ENCODE data around the gene SLC4A7.

SLC4A7 gene

GRCh38 chr3:27391796-27392195 is 92.4 kb downstream of the SLC4A7 start:
- no peak for DNase-seq (ENCODE audit: low spot score)
- no peak for TF ChIP-seq CTCF (IDR thresholded peaks at IDR 0.05; ENCODE audit: borderline replicate concordance, control extremely low read depth, extremely low read depth, insufficient read depth, missing control alignments)
- in situ Hi-C loops (cut with MboI; ENCODE audit: low sequenced_read_pairs, unreplicated experiment): no loop called here

GRCh38 chr3:27387625-27388024 is 96.6 kb downstream of the SLC4A7 start:
- in situ Hi-C loops (cut with MboI; ENCODE audit: low sequenced_read_pairs, unreplicated experiment): no loop called here
- no peak for DNase-seq (ENCODE audit: low spot score)
- TF ChIP-seq CTCF (IDR thresholded peaks at IDR 0.05; ENCODE audit: borderline replicate concordance, control extremely low read depth, extremely low read depth, insufficient read depth, missing control alignments): no peak

GRCh38 chr3:27385504-27385903 is 98.7 kb downstream of the SLC4A7 start:
- in situ Hi-C loops (cut with MboI; ENCODE audit: low sequenced_read_pairs, unreplicated experiment): no loop called here

GRCh38 chr3:27384191-27384590 is 100.0 kb downstream of the SLC4A7 start:
- DNase-seq (ENCODE audit: low spot score): no peak
- in situ Hi-C loops (cut with MboI; ENCODE audit: low sequenced_read_pairs, unreplicated experiment): no loop called here
- no peak for TF ChIP-seq CTCF (IDR thresholded peaks at IDR 0.05; ENCODE audit: borderline replicate concordance, control extremely low read depth, extremely low read depth, insufficient read depth, missing control alignments)

More at GRCh38 chr3:27385504-27385903, 98.7 kb downstream of the SLC4A7 start:
- DNase-seq (ENCODE audit: low spot score): no peak
- no peak for TF ChIP-seq CTCF (IDR thresholded peaks at IDR 0.05; ENCODE audit: borderline replicate concordance, control extremely low read depth, extremely low read depth, insufficient read depth, missing control alignments)

GRCh38 chr3:27380433-27381357 is 103.5 kb downstream of the SLC4A7 start:
- in situ Hi-C loops (cut with MboI; ENCODE audit: low sequenced_read_pairs, unreplicated experiment): no loop called here
- TF ChIP-seq CTCF (IDR thresholded peaks at IDR 0.05; ENCODE audit: borderline replicate concordance, control extremely low read depth, extremely low read depth, insufficient read depth, missing control alignments): no peak
- no peak for DNase-seq (ENCODE audit: low spot score)

GRCh38 chr3:27378331-27378730 is 105.9 kb downstream of the SLC4A7 start:
- in situ Hi-C loops (cut with MboI; ENCODE audit: low sequenced_read_pairs, unreplicated experiment): no loop called here
- DNase-seq (ENCODE audit: low spot score): no peak
- TF ChIP-seq CTCF (IDR thresholded peaks at IDR 0.05; ENCODE audit: borderline replicate concordance, control extremely low read depth, extremely low read depth, insufficient read depth, missing control alignments): no peak
